ENCODE results near the gene CYTH3.
"Not testable (repeated sequence)": the region's sequence is repeated elsewhere in the genome, so short reads cannot be mapped to it uniquely, and the experiment has no call there.

The CYTH3 gene

DNA sequence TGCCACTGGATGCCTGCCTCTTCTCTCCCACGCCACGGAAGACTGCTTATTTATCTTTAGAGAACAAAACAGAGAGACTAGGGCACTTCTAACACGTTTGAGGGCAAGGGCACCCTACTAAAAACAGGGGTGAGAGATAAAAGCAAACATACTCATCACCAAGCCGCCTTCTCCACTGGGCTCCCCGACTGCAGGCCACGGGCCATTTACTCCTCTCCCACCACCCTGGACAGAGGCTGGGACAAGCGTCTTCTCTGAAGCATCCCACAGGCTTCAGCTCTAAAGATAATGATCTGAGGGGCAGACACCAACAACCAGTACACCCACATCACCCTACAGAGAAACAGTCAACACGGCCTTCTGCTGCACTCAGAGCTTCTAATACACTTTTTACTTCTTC is 78.7 kb downstream of the CYTH3 start:
- DNase-seq (ENCODE audit: low spot score): no peak

DNA sequence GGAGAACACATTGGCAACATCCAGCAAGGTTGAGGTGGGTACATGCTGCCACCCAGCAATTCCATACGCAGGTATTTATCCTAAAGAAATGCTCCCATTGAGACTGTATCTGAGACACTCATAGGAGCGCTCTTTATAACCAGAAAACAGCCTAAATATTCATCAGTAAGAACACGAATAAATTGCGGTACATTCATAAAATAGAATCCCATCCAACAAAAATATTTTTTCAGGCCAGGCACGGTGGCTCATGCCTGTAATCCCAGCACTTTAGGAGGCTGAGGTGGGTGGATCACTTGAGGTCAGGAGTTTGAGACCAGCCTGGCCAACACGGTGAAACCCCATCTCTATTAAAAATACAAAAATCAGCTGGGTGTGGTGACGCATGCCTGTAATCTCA is 81.9 kb downstream of the CYTH3 start:
- DNase-seq (ENCODE audit: low spot score): not testable (repeated sequence)

GRCh38 chr7:6188389-6188788 is 84.0 kb downstream of the CYTH3 start:
- no peak for DNase-seq (ENCODE audit: low spot score)

- no peak for DNase-seq (ENCODE audit: low spot score)
These were observed 85.8 kb downstream of the CYTH3 start for GRCh38 chr7:6186577-6186976.

- no peak for DNase-seq (ENCODE audit: low spot score)
These were observed 89.4 kb downstream of the CYTH3 start for GRCh38 chr7:6182993-6183392.

DNA sequence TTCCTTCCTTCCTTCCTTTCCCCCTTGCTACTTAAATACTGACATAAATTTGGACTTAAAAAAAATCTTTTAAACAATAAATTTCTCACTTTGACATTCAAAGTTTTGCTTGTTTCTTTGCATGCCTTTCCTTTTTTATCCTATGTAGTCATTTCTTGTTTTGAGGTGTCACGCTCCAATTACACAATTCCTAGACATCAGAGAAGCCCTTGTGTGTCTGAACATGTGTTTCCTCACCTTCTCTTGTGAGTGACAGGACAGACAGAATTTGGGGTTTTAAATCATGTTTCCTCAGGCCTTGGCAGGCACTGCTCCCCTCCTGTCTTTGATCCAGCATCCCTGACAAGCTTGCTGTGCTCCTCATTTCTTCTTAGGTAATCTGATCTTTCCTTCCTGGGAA is 91.3 kb downstream of the CYTH3 start:
- DNase-seq (ENCODE audit: low spot score): no peak

DNA sequence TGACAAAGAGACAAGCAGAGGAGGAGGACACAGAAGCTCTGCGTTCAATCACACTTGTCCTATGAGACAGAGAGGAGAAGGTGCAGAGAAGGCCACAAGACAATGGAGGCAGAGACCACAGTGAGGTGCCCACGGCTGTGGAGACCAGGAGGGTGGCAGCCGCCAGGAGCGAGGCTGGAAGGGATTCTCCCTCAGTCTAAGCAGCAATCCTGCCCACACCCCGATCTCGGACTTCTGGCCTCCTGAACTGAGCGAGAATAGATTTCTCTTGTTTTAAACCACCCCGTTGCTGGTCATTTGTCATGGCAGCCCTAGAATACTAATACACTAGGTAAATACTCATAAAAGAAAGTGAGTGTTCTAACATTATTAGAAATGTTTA is 92.1 kb downstream of the CYTH3 start:
- DNase-seq (ENCODE audit: low spot score): no peak

- DNase-seq (ENCODE audit: low spot score): no peak
These were observed 92.6 kb downstream of the CYTH3 start for GRCh38 chr7:6179620-6180343.

GRCh38 chr7:6178298-6179029 is 94.0 kb downstream of the CYTH3 start:
- DNase-seq (ENCODE audit: low spot score): no peak

DNA sequence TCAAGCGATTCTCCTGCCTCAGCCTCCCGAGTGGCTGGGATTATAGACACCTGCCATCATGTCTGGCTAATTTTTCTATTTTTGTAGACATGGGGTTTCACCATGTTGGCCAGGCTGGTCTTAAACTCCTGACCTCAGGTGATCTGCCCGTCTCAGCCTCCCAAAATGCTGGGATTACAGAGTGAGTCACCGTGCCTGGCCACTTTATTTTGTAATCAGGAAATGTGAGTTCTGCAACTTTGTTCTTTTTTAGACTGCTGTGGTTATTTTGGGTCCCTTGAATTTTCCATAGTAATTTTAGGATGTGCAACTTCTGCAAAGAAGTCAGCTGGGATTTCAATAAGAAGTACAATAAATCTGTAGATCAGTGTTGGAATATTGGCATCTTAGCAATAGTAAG is 96.8 kb downstream of the CYTH3 start:
- DNase-seq (ENCODE audit: low spot score): no peak

DNA sequence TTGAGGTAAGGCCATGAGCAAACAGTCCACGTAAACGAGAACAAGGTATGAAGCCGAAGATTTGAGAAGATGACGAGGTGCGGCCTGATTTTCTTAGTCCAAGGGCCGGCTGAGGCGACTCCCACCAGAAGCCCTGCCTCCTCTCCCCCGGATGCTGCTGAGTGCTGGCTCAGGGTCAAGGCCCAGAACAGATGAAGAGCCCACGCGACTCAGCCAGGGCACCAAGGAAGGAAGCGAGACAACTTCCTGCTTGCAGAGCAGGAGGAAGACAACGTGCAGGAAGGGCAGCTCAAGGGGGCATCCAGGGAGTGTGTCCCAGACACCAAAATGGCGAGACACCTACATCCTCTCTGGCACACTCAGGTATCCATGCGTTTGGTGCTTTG is 99.5 kb downstream of the CYTH3 start:
- no peak for DNase-seq (ENCODE audit: low spot score)

GRCh38 chr7:6172224-6172909 is 100.1 kb downstream of the CYTH3 start:
- DNase-seq (ENCODE audit: low spot score): no peak

DNA sequence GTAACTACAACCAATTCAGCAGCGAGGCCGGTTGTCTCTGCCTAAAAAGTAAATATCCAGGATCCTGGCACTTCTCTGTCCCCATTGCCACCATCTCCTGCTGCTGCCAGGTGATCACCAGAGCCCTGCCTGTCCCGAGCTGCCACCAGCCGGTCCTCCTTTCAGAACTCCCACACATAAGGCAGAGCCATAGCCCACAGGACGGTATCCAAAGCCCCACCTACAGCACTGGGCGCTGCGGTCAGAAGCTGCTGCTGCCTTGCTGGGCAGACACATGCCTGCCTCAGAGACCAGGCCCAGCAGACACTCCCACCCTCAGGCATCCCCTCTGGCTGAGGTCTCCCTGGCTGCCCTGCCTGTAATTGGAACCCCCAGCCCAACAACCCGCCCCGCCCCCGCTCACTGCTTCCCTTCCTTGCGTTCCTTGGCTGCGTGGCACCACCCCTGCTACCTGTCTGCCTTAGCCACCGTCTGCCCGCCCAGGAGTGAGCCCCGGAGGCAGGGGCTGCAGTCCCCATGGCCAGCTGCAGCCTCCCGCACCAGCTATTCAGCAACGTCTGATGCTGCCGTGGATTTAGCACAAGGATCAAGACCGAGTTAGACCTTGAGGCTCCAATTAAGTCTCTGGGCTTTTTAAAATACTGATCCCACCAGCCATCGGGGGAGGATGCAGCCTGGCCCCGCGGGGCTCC is 100.7 kb downstream of the CYTH3 start:
- no peak for DNase-seq (ENCODE audit: low spot score)

DNA sequence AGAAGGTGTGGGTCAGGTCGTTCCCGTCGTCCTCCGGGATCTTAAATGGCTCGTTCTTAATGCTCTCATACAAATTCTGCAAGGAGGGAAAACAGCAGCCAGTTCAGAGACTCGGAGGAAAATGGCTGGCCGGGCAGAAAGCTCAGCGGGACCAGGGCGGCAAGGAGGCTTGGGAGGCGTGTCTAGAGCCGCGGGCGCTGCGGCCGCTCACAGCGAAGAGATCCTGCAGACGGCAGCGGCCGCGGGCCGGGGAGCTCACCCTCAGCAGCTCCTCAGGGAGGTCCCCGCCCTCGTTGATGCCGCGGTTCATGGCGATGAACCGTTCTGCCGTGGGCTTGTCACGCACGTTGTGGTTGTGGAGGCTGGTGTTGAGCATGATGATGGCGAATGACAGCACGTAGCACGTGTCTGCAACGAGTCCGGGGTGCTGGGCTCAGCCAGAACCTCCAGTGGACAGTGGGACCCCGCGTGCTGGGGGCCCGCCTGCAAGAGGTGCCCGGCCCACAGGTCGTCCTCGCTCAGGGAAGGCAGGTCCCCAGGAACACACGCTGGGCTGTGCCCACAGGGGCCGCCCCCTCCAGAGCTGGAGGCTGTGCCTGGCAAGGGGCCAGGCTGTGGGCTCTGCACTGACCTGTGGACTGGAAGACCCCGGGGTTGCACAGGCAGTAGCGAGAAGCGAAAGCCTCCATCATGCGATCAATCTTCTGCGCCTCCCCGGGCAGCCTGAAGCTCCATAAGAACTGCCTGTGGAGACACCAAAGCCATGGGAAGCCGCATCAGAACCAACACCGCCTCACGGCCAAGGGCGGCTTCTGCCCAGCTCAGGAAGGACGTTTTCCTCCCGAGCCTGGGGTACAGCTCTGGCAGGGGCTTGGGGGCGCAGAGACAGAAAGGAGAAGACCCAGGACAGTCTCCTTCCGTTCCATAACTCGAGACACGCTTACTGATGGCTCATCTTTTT is 101.6 kb downstream of the CYTH3 start:
- no peak for DNase-seq (ENCODE audit: low spot score)

GRCh38 chr7:6169805-6170520 is 102.5 kb downstream of the CYTH3 start:
- no peak for DNase-seq (ENCODE audit: low spot score)

GRCh38 chr7:6168477-6168868 is 104.0 kb downstream of the CYTH3 start:
- no peak for DNase-seq (ENCODE audit: low spot score)

GRCh38 chr7:6167587-6168476 is 104.6 kb downstream of the CYTH3 start:
- no peak for DNase-seq (ENCODE audit: low spot score)

- DNase-seq (ENCODE audit: low spot score): no peak
These were observed 105.3 kb downstream of the CYTH3 start for GRCh38 chr7:6167004-6167551.

DNA sequence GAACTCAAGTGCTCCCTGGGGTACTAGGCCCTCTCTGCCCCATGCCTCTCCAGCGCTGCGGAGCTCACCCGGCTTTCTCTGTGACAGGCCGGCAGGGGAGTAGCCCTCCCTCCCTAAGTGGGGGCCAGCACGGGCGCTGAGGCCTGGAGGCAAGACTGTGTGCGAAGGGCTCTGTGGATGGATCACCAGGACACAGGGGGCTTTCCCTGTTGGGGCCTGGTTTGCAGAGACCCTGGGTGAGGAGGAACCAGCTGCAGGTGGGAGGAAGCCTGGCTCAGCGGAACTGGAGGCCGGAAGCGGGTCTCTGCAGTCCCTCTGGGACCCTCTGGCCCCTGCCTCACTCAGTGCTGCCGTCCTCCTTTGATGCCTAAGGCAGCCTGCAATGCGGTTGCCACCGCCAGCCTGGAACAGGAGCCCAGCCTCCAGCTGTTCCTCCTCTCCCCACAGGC is 106.0 kb downstream of the CYTH3 start:
- no peak for DNase-seq (ENCODE audit: low spot score)

All from HuH-7.5 (cell line).